ENCODE data around the gene USHBP1. TPM values are rescaled to one million over a fixed set of nuclear protein-coding genes. Genes with fewer than 3 reads are reported as not detected.

The USHBP1 gene
- total and polyA plus RNA-seq, 10 of the 15 experiments (the other 5 are each of a cell fraction or from before 2014, with no cell fraction given) = 0.05 to 0.96 (median 0.22) TPM; not detected in 2

DNA sequence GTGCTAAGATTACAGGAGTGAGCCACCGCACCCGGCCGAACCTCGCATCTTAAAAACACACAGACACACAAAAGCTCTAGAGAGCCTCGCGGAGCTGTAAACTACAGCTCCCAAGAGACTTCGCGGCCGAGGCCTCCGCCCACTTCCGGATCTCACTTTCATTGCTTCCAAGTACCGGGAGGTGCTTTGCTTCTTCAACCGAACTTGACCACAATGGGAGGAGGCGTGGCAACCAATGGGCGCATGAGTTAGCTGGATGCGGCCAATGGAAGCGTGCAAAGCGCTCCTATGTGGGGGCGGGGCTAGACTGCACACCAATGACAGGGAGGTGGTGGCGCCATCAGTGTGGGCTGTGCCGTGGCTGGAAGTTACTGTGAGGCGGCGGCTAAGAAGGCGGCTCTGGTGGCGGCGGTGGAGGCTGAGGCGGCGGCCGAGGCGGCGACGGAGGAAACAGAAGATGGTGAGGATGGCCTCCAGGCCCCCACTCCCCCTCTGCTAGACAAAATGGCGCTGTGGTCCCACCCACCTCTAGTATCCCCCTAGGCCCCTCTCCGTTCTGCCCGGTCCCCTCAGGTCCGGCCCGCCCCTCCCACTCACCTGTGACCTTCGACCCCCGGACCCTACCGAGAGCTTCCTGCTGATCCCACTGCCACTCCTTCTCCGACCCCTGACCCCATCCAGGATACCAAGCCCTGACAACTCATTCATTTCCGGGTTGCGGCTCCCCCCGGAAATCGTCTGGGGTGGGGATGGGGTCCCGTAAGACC, 44.8 kb upstream of the USHBP1 start, which contains the start of gene DDA1 (continued):
- TF ChIP-seq, protein P1, sequence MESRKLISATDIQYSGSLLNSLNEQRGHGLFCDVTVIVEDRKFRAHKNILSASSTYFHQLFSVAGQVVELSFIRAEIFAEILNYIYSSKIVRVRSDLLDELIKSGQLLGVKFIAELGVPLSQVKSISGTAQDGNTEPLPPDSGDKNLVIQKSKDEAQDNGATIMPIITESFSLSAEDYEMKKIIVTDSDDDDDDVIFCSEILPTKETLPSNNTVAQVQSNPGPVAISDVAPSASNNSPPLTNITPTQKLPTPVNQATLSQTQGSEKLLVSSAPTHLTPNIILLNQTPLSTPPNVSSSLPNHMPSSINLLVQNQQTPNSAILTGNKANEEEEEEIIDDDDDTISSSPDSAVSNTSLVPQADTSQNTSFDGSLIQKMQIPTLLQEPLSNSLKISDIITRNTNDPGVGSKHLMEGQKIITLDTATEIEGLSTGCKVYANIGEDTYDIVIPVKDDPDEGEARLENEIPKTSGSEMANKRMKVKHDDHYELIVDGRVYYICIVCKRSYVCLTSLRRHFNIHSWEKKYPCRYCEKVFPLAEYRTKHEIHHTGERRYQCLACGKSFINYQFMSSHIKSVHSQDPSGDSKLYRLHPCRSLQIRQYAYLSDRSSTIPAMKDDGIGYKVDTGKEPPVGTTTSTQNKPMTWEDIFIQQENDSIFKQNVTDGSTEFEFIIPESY (IDR thresholded peaks at IDR 0.05) = no peak
- peak; percentile 95 for TF ChIP-seq NR2C1 (IDR thresholded peaks at IDR 0.05)
- TF ChIP-seq, protein P2, sequence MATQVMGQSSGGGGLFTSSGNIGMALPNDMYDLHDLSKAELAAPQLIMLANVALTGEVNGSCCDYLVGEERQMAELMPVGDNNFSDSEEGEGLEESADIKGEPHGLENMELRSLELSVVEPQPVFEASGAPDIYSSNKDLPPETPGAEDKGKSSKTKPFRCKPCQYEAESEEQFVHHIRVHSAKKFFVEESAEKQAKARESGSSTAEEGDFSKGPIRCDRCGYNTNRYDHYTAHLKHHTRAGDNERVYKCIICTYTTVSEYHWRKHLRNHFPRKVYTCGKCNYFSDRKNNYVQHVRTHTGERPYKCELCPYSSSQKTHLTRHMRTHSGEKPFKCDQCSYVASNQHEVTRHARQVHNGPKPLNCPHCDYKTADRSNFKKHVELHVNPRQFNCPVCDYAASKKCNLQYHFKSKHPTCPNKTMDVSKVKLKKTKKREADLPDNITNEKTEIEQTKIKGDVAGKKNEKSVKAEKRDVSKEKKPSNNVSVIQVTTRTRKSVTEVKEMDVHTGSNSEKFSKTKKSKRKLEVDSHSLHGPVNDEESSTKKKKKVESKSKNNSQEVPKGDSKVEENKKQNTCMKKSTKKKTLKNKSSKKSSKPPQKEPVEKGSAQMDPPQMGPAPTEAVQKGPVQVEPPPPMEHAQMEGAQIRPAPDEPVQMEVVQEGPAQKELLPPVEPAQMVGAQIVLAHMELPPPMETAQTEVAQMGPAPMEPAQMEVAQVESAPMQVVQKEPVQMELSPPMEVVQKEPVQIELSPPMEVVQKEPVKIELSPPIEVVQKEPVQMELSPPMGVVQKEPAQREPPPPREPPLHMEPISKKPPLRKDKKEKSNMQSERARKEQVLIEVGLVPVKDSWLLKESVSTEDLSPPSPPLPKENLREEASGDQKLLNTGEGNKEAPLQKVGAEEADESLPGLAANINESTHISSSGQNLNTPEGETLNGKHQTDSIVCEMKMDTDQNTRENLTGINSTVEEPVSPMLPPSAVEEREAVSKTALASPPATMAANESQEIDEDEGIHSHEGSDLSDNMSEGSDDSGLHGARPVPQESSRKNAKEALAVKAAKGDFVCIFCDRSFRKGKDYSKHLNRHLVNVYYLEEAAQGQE (IDR thresholded peaks at IDR 0.05; ENCODE audit: low read depth, low read length) = no peak
- peak in 1 of 2 experiments; percentile 31; a peak in 1 of 4 replicates for TF ChIP-seq BHLHE40 (IDR thresholded peaks at IDR 0.05; ENCODE audit: borderline replicate concordance in 1 of 2, low read depth in 2 of 2, low read length in 1 of 2)
- no peak for TF ChIP-seq KDM1A (IDR thresholded peaks at IDR 0.05; ENCODE audit: borderline replicate concordance)
- TF ChIP-seq, protein P3, sequence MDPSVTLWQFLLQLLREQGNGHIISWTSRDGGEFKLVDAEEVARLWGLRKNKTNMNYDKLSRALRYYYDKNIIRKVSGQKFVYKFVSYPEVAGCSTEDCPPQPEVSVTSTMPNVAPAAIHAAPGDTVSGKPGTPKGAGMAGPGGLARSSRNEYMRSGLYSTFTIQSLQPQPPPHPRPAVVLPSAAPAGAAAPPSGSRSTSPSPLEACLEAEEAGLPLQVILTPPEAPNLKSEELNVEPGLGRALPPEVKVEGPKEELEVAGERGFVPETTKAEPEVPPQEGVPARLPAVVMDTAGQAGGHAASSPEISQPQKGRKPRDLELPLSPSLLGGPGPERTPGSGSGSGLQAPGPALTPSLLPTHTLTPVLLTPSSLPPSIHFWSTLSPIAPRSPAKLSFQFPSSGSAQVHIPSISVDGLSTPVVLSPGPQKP (IDR thresholded peaks at IDR 0.05; ENCODE audit: low read depth, low read length) = peak; percentile 45; the same call in 1 of the 2 replicates
- TF ChIP-seq STAT3 (IDR thresholded peaks at IDR 0.05; ENCODE audit: low read depth, low read length) = no peak
- TF ChIP-seq BACH1 (IDR thresholded peaks at IDR 0.05; ENCODE audit: borderline replicate concordance) = 0 out of 2 replicates have a peak, but pooled peaks have one; percentile 15
- no peak for TF ChIP-seq TCF7 (IDR thresholded peaks at IDR 0.05; ENCODE audit: borderline replicate concordance)
- TF ChIP-seq, protein P4, sequence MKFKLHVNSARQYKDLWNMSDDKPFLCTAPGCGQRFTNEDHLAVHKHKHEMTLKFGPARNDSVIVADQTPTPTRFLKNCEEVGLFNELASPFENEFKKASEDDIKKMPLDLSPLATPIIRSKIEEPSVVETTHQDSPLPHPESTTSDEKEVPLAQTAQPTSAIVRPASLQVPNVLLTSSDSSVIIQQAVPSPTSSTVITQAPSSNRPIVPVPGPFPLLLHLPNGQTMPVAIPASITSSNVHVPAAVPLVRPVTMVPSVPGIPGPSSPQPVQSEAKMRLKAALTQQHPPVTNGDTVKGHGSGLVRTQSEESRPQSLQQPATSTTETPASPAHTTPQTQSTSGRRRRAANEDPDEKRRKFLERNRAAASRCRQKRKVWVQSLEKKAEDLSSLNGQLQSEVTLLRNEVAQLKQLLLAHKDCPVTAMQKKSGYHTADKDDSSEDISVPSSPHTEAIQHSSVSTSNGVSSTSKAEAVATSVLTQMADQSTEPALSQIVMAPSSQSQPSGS (IDR thresholded peaks at IDR 0.05; ENCODE audit: low read length) = no peak
- TF ChIP-seq STAT1 (conservative IDR thresholded peaks at IDR 0.05) = no peak
- TF ChIP-seq, protein P5, sequence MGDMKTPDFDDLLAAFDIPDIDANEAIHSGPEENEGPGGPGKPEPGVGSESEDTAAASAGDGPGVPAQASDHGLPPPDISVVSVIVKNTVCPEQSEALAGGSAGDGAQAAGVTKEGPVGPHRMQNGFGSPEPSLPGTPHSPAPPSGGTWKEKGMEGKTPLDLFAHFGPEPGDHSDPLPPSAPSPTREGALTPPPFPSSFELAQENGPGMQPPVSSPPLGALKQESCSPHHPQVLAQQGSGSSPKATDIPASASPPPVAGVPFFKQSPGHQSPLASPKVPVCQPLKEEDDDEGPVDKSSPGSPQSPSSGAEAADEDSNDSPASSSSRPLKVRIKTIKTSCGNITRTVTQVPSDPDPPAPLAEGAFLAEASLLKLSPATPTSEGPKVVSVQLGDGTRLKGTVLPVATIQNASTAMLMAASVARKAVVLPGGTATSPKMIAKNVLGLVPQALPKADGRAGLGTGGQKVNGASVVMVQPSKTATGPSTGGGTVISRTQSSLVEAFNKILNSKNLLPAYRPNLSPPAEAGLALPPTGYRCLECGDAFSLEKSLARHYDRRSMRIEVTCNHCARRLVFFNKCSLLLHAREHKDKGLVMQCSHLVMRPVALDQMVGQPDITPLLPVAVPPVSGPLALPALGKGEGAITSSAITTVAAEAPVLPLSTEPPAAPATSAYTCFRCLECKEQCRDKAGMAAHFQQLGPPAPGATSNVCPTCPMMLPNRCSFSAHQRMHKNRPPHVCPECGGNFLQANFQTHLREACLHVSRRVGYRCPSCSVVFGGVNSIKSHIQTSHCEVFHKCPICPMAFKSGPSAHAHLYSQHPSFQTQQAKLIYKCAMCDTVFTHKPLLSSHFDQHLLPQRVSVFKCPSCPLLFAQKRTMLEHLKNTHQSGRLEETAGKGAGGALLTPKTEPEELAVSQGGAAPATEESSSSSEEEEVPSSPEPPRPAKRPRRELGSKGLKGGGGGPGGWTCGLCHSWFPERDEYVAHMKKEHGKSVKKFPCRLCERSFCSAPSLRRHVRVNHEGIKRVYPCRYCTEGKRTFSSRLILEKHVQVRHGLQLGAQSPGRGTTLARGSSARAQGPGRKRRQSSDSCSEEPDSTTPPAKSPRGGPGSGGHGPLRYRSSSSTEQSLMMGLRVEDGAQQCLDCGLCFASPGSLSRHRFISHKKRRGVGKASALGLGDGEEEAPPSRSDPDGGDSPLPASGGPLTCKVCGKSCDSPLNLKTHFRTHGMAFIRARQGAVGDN (IDR thresholded peaks at IDR 0.05) = no peak
- TF ChIP-seq HDAC6 (IDR thresholded peaks at IDR 0.05; ENCODE audit: unreplicated experiment) = no peak
- TF ChIP-seq WRNIP1 (IDR thresholded peaks at IDR 0.05; ENCODE audit: borderline replicate concordance, low read depth, low read length) = no peak
- TF ChIP-seq JUND (IDR thresholded peaks at IDR 0.05; ENCODE audit: low read depth, low read length) = no peak

Measured in GM12878 (cell line).